BJ (cell line): ENCODE measurements around the gene PLEK2. TPM values are rescaled to one million over a fixed set of nuclear protein-coding genes. Genes with fewer than 3 reads are reported as not detected.

Experiments
- CTCF ChIA-PET: fragments of 350-600 bp; formaldehyde crosslinking; extraction: SDS; loops from one replicate; lab custom pipeline; 2021; ENCODE audit warnings: antibody characterized with exemption, inconsistent platforms; lab: Yijun Ruan, JAX
- POLR2A ChIA-PET: fragments of 300-600 bp; sonication (Branson Sonifier 250); formaldehyde crosslinking; extraction: SDS; loops from one replicate; lab custom pipeline; 2021; ENCODE audit warnings: antibody characterized with exemption; lab: Charles Lee
- DNase-seq: peaks from one replicate; pipeline ENCODE4 v3.0.0-alpha.2; 2011; ENCODE audit warnings: low read depth
- H3K27me3 ChIP-seq: 2 replicates; pipeline ENCODE4 v1.6.0; 2011; ENCODE audit warnings: low read length; ENCODE audit not compliant: control insufficient read depth, insufficient read depth
- H3K36me3 ChIP-seq: 2 replicates; pipeline ENCODE4 v1.5.1; 2011; ENCODE audit warnings: low read length; ENCODE audit not compliant: control insufficient read depth, insufficient read depth
- H3K4me3 ChIP-seq: 2 replicates; pipeline ENCODE4 v1.5.1; 2011; ENCODE audit warnings: low read depth, mild to moderate bottlenecking, control low read depth, low read length
- CTCF ChIP-seq: IDR thresholded peaks from 2 replicates; pipeline ENCODE4 v1.5.1; 2011; ENCODE audit warnings: low read depth, mild to moderate bottlenecking, control low read depth, inconsistent platforms, low read length, moderate library complexity; ENCODE audit not compliant: insufficient read depth
- polyA plus RNA-seq: library from polyadenylated mRNA; depleted of rRNA; stranded (reverse); fragments of >200 nt; gene quantifications from 2 replicates; pipeline ENCODE4 v1.2.3, GENCODE V29; 2011

PLEK2 gene
- polyA plus RNA-seq, 1 experiment, result 2.2 TPM

DNA sequence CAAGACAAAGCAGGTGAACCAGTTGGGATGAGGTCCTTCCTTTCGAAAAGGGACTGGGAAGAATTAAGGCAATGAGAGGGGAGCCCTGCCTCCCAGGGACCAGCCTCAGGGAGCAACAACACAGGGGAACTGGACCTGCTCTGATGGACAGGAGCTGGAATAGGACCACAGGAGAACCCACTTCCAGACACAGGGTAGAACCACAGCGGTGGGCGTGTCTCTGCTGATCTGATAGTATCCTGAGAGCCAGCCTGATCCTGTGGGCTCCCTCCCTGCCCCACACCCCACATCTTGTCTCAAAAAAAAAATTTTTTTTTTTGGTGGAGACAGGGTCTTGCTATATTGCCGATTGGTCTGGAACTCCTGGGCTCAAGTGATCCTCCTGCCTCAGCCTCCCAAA is 13.6 kb upstream of the PLEK2 start:
- Histone ChIP-seq H3K36me3 (no peaks in the 10 kb centered on the region), H3K27me3 (no peaks in the 10 kb centered on the region), H3K4me3 (no peak overlapping the region)
- TF ChIP-seq CTCF, result no peak
- ChIA-PET CTCF (interaction anchor here (1.0 to 10.2 kb wide), 8 partner anchors 11 to 278 kb away, joined by 3 to 280 read pairs (median 28); partner anchors contain the start of genes PLEK2 and RDH12), POLR2A (no interaction called here)
- DNase-seq, result no peak

DNA sequence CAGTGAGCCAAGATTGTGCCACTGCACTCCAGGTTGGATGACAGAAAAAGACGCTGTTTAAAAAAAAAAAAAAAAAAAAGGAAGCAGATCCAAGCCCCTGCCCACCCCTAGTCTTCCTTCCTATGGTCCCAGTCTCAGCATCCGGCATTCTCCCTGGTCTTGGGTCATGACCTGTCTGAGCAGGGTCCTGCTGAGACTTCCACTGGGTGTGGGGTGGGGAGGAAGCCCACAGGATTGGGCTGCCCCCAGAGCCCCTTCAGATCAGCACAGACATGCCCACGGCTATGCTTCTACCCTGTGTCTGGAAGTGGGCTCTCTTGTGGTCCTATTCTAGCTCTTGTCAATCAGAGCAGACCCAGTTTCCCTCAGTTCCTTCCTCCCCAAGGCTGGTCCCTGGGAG is 12.6 kb upstream of the PLEK2 start:
- CTCF ChIA-PET, result interaction anchor here (0.6 to 10.2 kb wide), 6 partner anchors 10 to 1066 kb away, joined by 3 to 280 read pairs (median 57); partner anchors contain the start of genes PLEK2 and RDH12
- no peak for TF ChIP-seq CTCF
- Histone ChIP-seq H3K4me3 (no peak overlapping the region), H3K27me3 (no peaks in the 10 kb centered on the region), H3K36me3 (no peaks in the 10 kb centered on the region)
- POLR2A ChIA-PET, result no interaction called here
- DNase-seq, result no peak

- ChIA-PET POLR2A (no interaction called here), CTCF (interaction anchor here (10.2 kb wide), 1 partner anchor 144 kb away, joined by 280 read pairs; no protein-coding TSS in a partner anchor)
- no peak for DNase-seq
- Histone ChIP-seq H3K27me3 (no peaks in the 10 kb centered on the region), H3K36me3 (no peaks in the 10 kb centered on the region), H3K4me3 (no peak overlapping the region)
- no peak for TF ChIP-seq CTCF
Observed at GRCh38 chr14:67423424-67423823, 11.5 kb upstream of the PLEK2 start.

- DNase-seq, result no peak
- ChIA-PET CTCF (interaction anchor here (0.6 to 5.8 kb wide), 2 partner anchors 149 to 170 kb away, joined by 3 to 21 read pairs; no protein-coding TSS in a partner anchor), POLR2A (no interaction called here)
- no peak for TF ChIP-seq CTCF
- H3K36me3 ChIP-seq, result no peaks in the 10 kb centered on the region
- H3K27me3 ChIP-seq, result no peaks in the 10 kb centered on the region
- no peak overlapping the region for H3K4me3 ChIP-seq
Observed at GRCh38 chr14:67421356-67422224, 9.6 kb upstream of the PLEK2 start.

GRCh38 chr14:67420102-67420739 is 8.3 kb upstream of the PLEK2 start:
- CTCF ChIA-PET, result interaction anchor here (0.9 to 11.8 kb wide), 5 partner anchors 9 to 151 kb away, joined by 3 to 90 read pairs (median 10); no protein-coding TSS in a partner anchor

More at GRCh38 chr14:67420102-67420739, 8.3 kb upstream of the PLEK2 start:
- peak; percentile 52 for TF ChIP-seq CTCF
- H3K36me3 ChIP-seq, result no peaks in the 10 kb centered on the region
- no peak for DNase-seq
- POLR2A ChIA-PET, result no interaction called here
- no peaks in the 10 kb centered on the region for H3K27me3 ChIP-seq
- no peak overlapping the region for H3K4me3 ChIP-seq
